Placental pericyte (primary cell): ENCODE measurements around the gene CERS3. TPM values are rescaled to one million over a fixed set of nuclear protein-coding genes. Genes with fewer than 3 reads are reported as not detected.

Experiments used
- small RNA-seq: library from RNA; depleted of rRNA; stranded (forward); fragments of <200 nt; gene quantifications from one replicate; pipeline ENCODE3, GENCODE V24; 2012; ENCODE audit warnings: low replicate concordance
- total RNA-seq: library from RNA; depleted of rRNA; stranded (reverse); fragments of >200 nt; gene quantifications from 2 replicates; pipeline ENCODE4 v1.2.3, GENCODE V29; 2012

Gene CERS3
- not detected in 2 replicates for total RNA-seq

DNA sequence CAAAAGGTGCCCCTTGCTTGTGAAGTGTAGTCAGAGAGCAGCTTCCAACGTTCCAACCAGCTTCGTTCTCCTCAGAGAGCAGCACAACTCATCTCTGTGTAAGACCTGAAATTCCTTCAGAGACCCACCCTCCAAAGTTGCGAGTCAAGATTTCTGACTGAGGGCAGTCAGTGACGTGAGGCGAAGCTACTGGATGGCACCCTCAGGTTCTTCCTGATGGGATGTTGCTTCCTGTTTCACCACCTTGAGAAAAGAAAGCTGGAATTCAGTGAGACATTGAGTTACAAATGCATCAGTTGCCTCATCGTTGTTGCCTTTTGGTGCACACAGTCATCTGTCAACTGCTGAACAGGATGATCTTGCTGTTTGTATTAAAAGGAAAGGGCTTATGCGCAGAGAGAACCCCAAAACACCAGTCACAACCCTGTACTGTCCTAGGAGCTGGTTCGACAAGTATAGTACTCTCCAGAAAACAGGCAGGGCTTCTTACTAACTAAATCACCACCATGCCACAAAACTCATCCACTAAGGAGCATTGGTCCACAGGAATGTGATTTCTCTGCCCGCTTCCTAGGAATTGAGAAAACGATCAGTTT is at the start of gene CERS3:
Gene CERS3, minus strand, starts transcription at position 118 of the 596 bp plus-strand sequence. CDS start 27,101 bp downstream, outside the sequence.

Small RNA genes lying within 50 kb of the gene (small RNA-seq; reads per million reads assigned to genes)
- not detected for gene RNU6-181P
- gene RNU6-322P: not detected

Other genes with a start within 250 kb of the CERS3 start
- gene ADAMTS17, start 187.0 kb downstream of the CERS3 start, total RNA-seq: under 0.01 and 2.7 TPM in 2 replicates
- 13.8 and 20.6 TPM in 2 replicates for gene LINS1, start 73.2 kb upstream of the CERS3 start, total RNA-seq
- gene ASB7, start 73.6 kb upstream of the CERS3 start, total RNA-seq: 16.9 and 21.7 TPM in 2 replicates